GM21619 (cell line): ENCODE data around the gene IL19.
A peak's percentile ranks its signal among the peaks of the same experiment; 100 is the strongest.

Experiments used
- ATAC-seq: cut with Tn5 transposase; IDR thresholded peaks from one replicate; pipeline ENCODE4 v1.9.1; 2021; ENCODE audit not compliant: unreplicated experiment

IL19 gene

GRCh38 chr1:206797534-206798383 is 27.2 kb downstream of the IL19 start:
- no peak for ATAC-seq

- ATAC-seq = no peak
Measured at GRCh38 chr1:206798384-206798996, 27.9 kb downstream of the IL19 start.

- no peak for ATAC-seq
Measured at GRCh38 chr1:206799311-206799710, 28.7 kb downstream of the IL19 start.

GRCh38 chr1:206800411-206800810 is 29.8 kb downstream of the IL19 start:
- ATAC-seq = no peak

- no peak for ATAC-seq
Measured at GRCh38 chr1:206800891-206801290, 30.3 kb downstream of the IL19 start.

GRCh38 chr1:206801467-206801866 is 30.9 kb downstream of the IL19 start:
- ATAC-seq = no peak

- ATAC-seq = no peak
Measured at GRCh38 chr1:206802401-206802800, 31.8 kb downstream of the IL19 start.

- ATAC-seq = peak; percentile 98
Measured at GRCh38 chr1:206803221-206803730, 32.7 kb downstream of the IL19 start.

GRCh38 chr1:206804156-206804737 is 33.7 kb downstream of the IL19 start:
- no peak for ATAC-seq

- no peak for ATAC-seq
Measured at GRCh38 chr1:206805357-206805756, 34.8 kb downstream of the IL19 start.

GRCh38 chr1:206808615-206809014 is 38.0 kb downstream of the IL19 start:
- peak; percentile 58 for ATAC-seq

- no peak for ATAC-seq
Measured at GRCh38 chr1:206809504-206810084, 39.0 kb downstream of the IL19 start.

- ATAC-seq = no peak
Measured at GRCh38 chr1:206812471-206812870, 41.9 kb downstream of the IL19 start.

- no peak for ATAC-seq
Measured at GRCh38 chr1:206814716-206815341, 44.3 kb downstream of the IL19 start.

- peak; percentile 86 for ATAC-seq
Measured at GRCh38 chr1:206816390-206817287, 46.1 kb downstream of the IL19 start.

- ATAC-seq = no peak
Measured at GRCh38 chr1:206821493-206821892, 50.9 kb downstream of the IL19 start.

- ATAC-seq = no peak
Measured at GRCh38 chr1:206823727-206824126, 53.2 kb downstream of the IL19 start.

- no peak for ATAC-seq
Measured at GRCh38 chr1:206824331-206824730, 53.8 kb downstream of the IL19 start.

GRCh38 chr1:206826394-206826793 is 55.8 kb downstream of the IL19 start:
- no peak for ATAC-seq

GRCh38 chr1:206828061-206828460 is 57.5 kb downstream of the IL19 start:
- no peak for ATAC-seq
